Parathyroid adenoma (tissue), 2 donors: ENCODE data around the gene PITHD1.
A peak's percentile ranks its signal among the peaks of the same experiment; 100 is the strongest.

Experiments
- H2AFZ ChIP-seq: fragments of 300-600 bp; sonication (generic); one replicate; pipeline ENCODE4 v1.7.0; 2017; ENCODE audit warnings: antibody characterized with exemption, mild to moderate bottlenecking
- H3K27ac ChIP-seq: fragments of 300-600 bp; sonication (generic); one replicate; pipeline ENCODE4 v1.7.0; 2017
- H3K27me3 ChIP-seq: fragments of 300-600 bp; sonication (generic); one replicate; pipeline ENCODE4 v1.7.0; 2017; ENCODE audit warnings: low read length; ENCODE audit not compliant: control insufficient read depth, insufficient read depth
- H3K36me3 ChIP-seq: fragments of 300-600 bp; sonication (generic); one replicate; pipeline ENCODE4 v1.7.0; 2017; ENCODE audit warnings: low read length; ENCODE audit not compliant: control insufficient read depth, insufficient read depth
- H3K4me1 ChIP-seq: fragments of 300-600 bp; sonication (generic); one replicate; pipeline ENCODE4 v1.7.0; 2017; ENCODE audit warnings: control low read depth
- H3K4me2 ChIP-seq: fragments of 300-600 bp; sonication (generic); one replicate; pipeline ENCODE4 v1.7.0; 2017; ENCODE audit warnings: low read length
- H3K4me3 ChIP-seq: fragments of 300-600 bp; sonication (generic); one replicate; pipeline ENCODE4 v1.7.0; 2017; ENCODE audit warnings: low read depth, low read length
- H3K79me2 ChIP-seq: fragments of 300-600 bp; sonication (generic); one replicate; pipeline ENCODE4 v1.7.0; 2017; ENCODE audit warnings: control low read depth
- H3K9ac ChIP-seq: fragments of 300-600 bp; sonication (generic); one replicate; pipeline ENCODE4 v1.7.0; 2017; ENCODE audit warnings: mild to moderate bottlenecking
- H3K9me3 ChIP-seq: fragments of 300-600 bp; sonication (generic); one replicate; pipeline ENCODE4 v1.7.0; 2017; ENCODE audit warnings: low read length; ENCODE audit not compliant: control insufficient read depth
- TF ChIP-seq, protein P1 (sequence below): fragments of 300-600 bp; sonication (generic); IDR thresholded peaks from one replicate; pipeline ENCODE4 v1.7.0; 2017; ENCODE audit warnings: antibody characterized with exemption, mild to moderate bottlenecking
- donor health status: primary hyperparathyroidism.

PITHD1 gene

DNA sequence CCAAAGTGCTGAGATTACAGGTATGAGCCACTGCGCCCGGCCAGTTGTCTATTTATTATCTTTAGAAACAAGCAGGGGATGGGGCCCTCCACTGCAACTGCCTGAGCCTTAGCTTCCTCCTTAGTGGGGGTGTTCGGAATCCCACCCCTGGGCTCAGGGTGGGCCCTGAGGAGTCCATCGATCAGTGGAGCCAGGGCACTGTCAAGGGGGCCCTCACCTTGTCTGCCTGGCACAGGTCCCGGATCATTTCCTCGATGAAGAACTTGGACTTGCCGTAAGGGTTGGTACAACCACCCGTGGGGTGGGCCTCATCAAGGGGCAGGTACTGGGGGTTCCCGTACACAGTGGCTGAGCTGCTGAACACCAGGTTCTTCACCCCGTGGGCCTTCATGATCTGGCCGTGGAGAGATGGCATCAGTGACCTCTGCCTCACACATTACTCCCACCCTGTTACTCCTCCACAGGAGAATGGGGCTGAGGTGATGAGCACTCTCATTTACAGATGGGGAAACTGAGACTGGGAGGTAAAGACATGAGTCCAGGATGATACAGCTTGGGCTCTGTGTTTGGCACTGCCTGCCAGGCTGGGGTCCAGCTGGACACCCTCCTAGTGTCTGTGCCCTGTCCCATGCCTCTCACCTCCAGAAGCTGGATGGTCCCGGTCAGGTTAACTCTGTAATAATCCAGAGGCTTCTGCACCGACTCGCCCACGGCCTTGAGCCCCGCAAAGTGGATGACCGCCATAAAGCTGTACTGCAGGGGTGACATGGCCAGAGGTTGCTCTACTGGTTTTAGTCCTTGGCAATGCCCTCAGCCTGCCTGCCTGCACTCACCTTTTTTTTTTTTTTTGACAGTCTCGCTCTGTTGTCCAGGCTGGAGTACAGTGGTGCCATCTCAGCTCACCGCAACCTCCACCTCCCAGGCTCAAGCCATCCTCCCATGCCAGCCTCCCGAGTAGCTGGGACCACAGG lies 19.5 kb downstream of the PITHD1 start:
- TF ChIP-seq, protein P1, sequence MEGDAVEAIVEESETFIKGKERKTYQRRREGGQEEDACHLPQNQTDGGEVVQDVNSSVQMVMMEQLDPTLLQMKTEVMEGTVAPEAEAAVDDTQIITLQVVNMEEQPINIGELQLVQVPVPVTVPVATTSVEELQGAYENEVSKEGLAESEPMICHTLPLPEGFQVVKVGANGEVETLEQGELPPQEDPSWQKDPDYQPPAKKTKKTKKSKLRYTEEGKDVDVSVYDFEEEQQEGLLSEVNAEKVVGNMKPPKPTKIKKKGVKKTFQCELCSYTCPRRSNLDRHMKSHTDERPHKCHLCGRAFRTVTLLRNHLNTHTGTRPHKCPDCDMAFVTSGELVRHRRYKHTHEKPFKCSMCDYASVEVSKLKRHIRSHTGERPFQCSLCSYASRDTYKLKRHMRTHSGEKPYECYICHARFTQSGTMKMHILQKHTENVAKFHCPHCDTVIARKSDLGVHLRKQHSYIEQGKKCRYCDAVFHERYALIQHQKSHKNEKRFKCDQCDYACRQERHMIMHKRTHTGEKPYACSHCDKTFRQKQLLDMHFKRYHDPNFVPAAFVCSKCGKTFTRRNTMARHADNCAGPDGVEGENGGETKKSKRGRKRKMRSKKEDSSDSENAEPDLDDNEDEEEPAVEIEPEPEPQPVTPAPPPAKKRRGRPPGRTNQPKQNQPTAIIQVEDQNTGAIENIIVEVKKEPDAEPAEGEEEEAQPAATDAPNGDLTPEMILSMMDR = no peak
- no peak overlapping the region for H3K9ac ChIP-seq
- no peak overlapping the region for H2AFZ ChIP-seq
- no peaks in the 10 kb centered on the region for H3K27me3 ChIP-seq
- H3K4me1 ChIP-seq = peaks cover 10% of the 10 kb centered on the region
- H3K9me3 ChIP-seq = no peaks in the 10 kb centered on the region
- no peaks in the 10 kb centered on the region for H3K79me2 ChIP-seq
- H3K4me3 ChIP-seq = peak overlapping the region; percentile 12
- H3K36me3 ChIP-seq = no peaks in the 10 kb centered on the region
- H3K27ac ChIP-seq = no peak overlapping the region
- H3K4me2 ChIP-seq = peak overlapping the region; percentile 14

GRCh38 chr1:23798662-23799142 lies 20.5 kb downstream of the PITHD1 start:
- H3K27me3 ChIP-seq = no peaks in the 10 kb centered on the region
- H2AFZ ChIP-seq = no peak overlapping the region
- H3K4me1 ChIP-seq = peaks cover 10% of the 10 kb centered on the region
- no peak overlapping the region for H3K9ac ChIP-seq
- no peak overlapping the region for H3K4me2 ChIP-seq
- H3K36me3 ChIP-seq = no peaks in the 10 kb centered on the region
- no peaks in the 10 kb centered on the region for H3K9me3 ChIP-seq
- H3K4me3 ChIP-seq = no peak overlapping the region
- H3K27ac ChIP-seq = peak overlapping the region; percentile 9
- TF ChIP-seq, protein P1 = no peak
- H3K79me2 ChIP-seq = no peaks in the 10 kb centered on the region

DNA sequence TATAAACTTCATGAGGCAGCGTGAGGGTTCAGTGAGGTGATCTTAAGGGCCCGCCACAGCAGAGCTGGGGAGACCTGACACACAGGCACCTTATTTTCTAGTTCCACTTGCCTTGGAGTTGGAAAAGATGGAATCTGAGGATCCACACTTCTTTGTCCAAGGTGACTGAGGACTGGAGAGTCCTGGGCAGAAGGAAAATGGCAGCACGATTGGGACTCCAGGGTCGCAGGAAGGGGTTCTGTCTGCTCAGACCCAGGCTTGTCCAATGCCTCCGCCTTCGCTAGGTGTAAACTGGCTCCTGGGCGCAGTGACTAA lies 21.0 kb downstream of the PITHD1 start:
- Histone ChIP-seq H3K9me3 (no peaks in the 10 kb centered on the region), H3K4me2 (peak overlapping the region; percentile 99), H3K36me3 (no peaks in the 10 kb centered on the region), H3K9ac (no peak overlapping the region), H3K4me1 (peaks cover 10% of the 10 kb centered on the region), H3K27ac (peak overlapping the region; percentile 9), H2AFZ (no peak overlapping the region), H3K4me3 (peak overlapping the region; percentile 97), H3K27me3 (no peaks in the 10 kb centered on the region), H3K79me2 (no peaks in the 10 kb centered on the region)
- TF ChIP-seq, protein P1 = no peak

GRCh38 chr1:23799570-23800399 lies 21.6 kb downstream of the PITHD1 start:
- peak overlapping the region; percentile 97 for H3K4me3 ChIP-seq
- H3K4me1 ChIP-seq = peaks cover 10% of the 10 kb centered on the region
- no peak overlapping the region for H3K9ac ChIP-seq
- TF ChIP-seq, protein P1 = no peak
- peak overlapping the region; percentile 99 for H3K4me2 ChIP-seq
- peak overlapping the region; percentile 65 for H2AFZ ChIP-seq
- no peaks in the 10 kb centered on the region for H3K9me3 ChIP-seq
- no peaks in the 10 kb centered on the region for H3K79me2 ChIP-seq
- no peaks in the 10 kb centered on the region for H3K36me3 ChIP-seq
- H3K27me3 ChIP-seq = no peaks in the 10 kb centered on the region
- H3K27ac ChIP-seq = peak overlapping the region; percentile 81
